Measurements from ENCODE around the gene ASCL4.

The ASCL4 gene

DNA sequence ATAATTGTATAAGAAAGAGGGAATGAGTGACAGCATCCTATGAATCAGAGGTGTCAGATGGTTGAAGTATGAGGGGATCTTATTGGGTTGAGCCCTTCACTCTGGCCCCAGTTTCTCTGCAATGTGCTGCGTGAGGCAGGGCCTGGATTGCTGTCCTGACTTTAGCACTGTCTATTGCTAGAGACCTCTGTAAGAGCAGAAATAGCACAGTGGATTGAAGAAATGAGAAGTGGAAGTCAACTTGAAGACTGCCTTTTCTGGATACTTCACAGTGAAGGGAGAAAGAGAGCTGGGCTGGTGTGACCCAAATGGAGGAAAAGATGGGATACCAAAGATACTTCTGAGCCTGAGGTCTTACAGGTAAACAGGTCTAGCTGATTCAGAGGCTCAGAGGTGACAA, 5.8 kb downstream of the ASCL4 start:
- ATAC-seq (ENCODE audit: low read depth): no peak
- H3K27me3 ChIP-seq (ENCODE audit: insufficient read depth, poor library complexity, severe bottlenecking): peaks cover 31% of the 10 kb centered on the region

DNA sequence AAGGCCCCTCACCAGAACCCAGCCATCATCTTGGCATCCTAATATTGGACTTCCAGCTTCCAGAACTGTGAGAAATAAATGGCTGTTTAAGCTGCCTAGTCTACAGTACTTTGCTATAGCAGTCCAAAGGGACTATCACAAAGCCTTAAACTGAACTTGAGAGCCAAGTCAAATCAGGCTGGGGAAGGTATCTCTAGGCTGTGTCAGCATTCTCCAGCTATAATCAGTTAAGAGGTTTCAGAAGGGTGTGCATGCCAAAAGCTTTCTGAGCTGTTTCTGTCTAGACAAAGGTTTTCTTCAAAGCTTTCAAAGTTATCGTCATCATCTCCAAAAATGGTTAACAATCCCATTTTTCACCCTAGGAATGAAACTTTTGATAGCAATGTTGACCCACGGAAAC, 7.6 kb downstream of the ASCL4 start:
- H3K4me3 ChIP-seq (ENCODE audit: severe bottlenecking): no peak overlapping the region
- no peaks in the 10 kb centered on the region for H3K4me1 ChIP-seq (ENCODE audit: insufficient read depth, poor library complexity, severe bottlenecking)
- peaks cover 14% of the 10 kb centered on the region for H3K27me3 ChIP-seq (ENCODE audit: insufficient read depth, poor library complexity, severe bottlenecking)
- DNase-seq (ENCODE audit: low spot score) (no peak), ATAC-seq (ENCODE audit: low read depth) (no peak)
- TF ChIP-seq, protein P1, sequence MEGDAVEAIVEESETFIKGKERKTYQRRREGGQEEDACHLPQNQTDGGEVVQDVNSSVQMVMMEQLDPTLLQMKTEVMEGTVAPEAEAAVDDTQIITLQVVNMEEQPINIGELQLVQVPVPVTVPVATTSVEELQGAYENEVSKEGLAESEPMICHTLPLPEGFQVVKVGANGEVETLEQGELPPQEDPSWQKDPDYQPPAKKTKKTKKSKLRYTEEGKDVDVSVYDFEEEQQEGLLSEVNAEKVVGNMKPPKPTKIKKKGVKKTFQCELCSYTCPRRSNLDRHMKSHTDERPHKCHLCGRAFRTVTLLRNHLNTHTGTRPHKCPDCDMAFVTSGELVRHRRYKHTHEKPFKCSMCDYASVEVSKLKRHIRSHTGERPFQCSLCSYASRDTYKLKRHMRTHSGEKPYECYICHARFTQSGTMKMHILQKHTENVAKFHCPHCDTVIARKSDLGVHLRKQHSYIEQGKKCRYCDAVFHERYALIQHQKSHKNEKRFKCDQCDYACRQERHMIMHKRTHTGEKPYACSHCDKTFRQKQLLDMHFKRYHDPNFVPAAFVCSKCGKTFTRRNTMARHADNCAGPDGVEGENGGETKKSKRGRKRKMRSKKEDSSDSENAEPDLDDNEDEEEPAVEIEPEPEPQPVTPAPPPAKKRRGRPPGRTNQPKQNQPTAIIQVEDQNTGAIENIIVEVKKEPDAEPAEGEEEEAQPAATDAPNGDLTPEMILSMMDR (IDR thresholded peaks at IDR 0.05; ENCODE audit: poor library complexity, severe bottlenecking): no peak
- H3K27ac ChIP-seq (ENCODE audit: poor library complexity, severe bottlenecking): no peak overlapping the region
- no peaks in the 10 kb centered on the region for H3K9me3 ChIP-seq (ENCODE audit: severe bottlenecking)
- H3K36me3 ChIP-seq (ENCODE audit: low read depth): no peaks in the 10 kb centered on the region

More for the DNA sequence above, 5.8 kb downstream of the ASCL4 start:
- Histone ChIP-seq H3K4me1 (ENCODE audit: insufficient read depth, poor library complexity, severe bottlenecking) (no peaks in the 10 kb centered on the region), H3K36me3 (ENCODE audit: low read depth) (no peaks in the 10 kb centered on the region), H3K9me3 (ENCODE audit: severe bottlenecking) (no peaks in the 10 kb centered on the region), H3K27ac (ENCODE audit: poor library complexity, severe bottlenecking) (no peak overlapping the region), H3K4me3 (ENCODE audit: severe bottlenecking) (no peak overlapping the region)
- DNase-seq (ENCODE audit: low spot score): no peak
- TF ChIP-seq, protein P1 (IDR thresholded peaks at IDR 0.05; ENCODE audit: poor library complexity, severe bottlenecking): no peak

DNA sequence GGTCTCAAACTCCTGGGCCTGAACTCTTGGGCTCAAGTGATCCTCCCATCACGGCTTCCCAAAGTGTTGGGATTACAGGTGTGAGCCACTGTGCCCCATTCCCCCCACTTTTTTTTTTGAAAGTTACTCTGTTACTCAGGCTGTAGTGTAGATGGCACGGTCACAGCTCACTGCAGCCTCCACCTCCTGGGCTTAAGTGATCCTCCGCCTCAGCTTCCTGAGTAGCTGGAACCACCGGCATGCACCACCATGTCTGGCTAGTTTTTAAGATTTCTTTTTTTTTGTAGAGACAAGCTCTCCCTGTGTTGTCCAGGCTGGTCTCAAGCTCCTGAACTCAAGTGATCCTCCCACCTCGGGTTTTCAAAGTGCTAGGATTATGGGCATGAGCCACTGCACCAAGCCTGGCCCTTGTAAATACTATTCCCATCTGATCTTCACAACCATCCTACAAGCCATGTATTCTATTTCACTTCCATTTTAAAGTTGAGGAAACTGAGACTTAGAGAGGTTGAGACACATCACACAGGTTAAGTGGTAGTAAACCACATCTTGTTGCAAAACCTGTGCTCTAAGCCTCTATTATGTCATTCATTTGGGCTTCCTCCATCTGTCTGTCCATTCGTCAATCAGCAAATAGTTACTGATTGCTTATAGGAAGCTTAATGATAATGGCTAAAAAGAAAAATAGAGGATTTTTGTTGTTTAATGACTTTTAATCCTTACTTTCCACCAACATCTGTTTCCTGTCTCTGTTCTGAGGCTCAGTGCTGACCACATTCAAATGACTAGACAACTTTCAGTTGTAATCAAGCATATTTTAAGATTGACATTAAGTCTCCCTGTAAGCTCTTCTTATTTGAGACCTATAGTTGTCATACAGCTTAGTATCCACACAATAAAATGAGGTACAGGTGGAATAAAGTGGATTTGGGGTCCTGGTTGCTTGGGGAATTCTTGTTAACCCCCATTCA, 9.2 kb downstream of the ASCL4 start:
- Histone ChIP-seq H3K27me3 (ENCODE audit: insufficient read depth, poor library complexity, severe bottlenecking) (peaks cover 14% of the 10 kb centered on the region), H3K9me3 (ENCODE audit: severe bottlenecking) (no peaks in the 10 kb centered on the region), H3K4me3 (ENCODE audit: severe bottlenecking) (no peak overlapping the region), H3K4me1 (ENCODE audit: insufficient read depth, poor library complexity, severe bottlenecking) (no peaks in the 10 kb centered on the region), H3K27ac (ENCODE audit: poor library complexity, severe bottlenecking) (no peak overlapping the region), H3K36me3 (ENCODE audit: low read depth) (no peaks in the 10 kb centered on the region)
- no peak for DNase-seq (ENCODE audit: low spot score)
- TF ChIP-seq, protein P1 (IDR thresholded peaks at IDR 0.05; ENCODE audit: poor library complexity, severe bottlenecking): no peak
- ATAC-seq (ENCODE audit: low read depth): no peak

- H3K9me3 ChIP-seq (ENCODE audit: severe bottlenecking): no peaks in the 10 kb centered on the region
- DNase-seq (ENCODE audit: low spot score): no peak
- no peaks in the 10 kb centered on the region for H3K36me3 ChIP-seq (ENCODE audit: low read depth)
- TF ChIP-seq, protein P1 (IDR thresholded peaks at IDR 0.05; ENCODE audit: poor library complexity, severe bottlenecking): no peak
- peaks cover 11% of the 10 kb centered on the region for H3K27me3 ChIP-seq (ENCODE audit: insufficient read depth, poor library complexity, severe bottlenecking)
- no peak overlapping the region for H3K4me3 ChIP-seq (ENCODE audit: severe bottlenecking)
- H3K27ac ChIP-seq (ENCODE audit: poor library complexity, severe bottlenecking): no peak overlapping the region
- ATAC-seq (ENCODE audit: low read depth): no peak
- H3K4me1 ChIP-seq (ENCODE audit: insufficient read depth, poor library complexity, severe bottlenecking): no peaks in the 10 kb centered on the region
Measured at GRCh38 chr12:107788281-107788680, 13.8 kb downstream of the ASCL4 start.
